ENCODE measurements around the gene GPD1. TPM values are rescaled to one million over a fixed set of nuclear protein-coding genes. Genes with fewer than 3 reads are reported as not detected.

The GPD1 gene
- total and polyA plus RNA-seq, 9 of the 15 experiments (the other 6 are each of a cell fraction or from before 2014, with no cell fraction given), result 0.13 to 1.00 (median 0.55) TPM

DNA sequence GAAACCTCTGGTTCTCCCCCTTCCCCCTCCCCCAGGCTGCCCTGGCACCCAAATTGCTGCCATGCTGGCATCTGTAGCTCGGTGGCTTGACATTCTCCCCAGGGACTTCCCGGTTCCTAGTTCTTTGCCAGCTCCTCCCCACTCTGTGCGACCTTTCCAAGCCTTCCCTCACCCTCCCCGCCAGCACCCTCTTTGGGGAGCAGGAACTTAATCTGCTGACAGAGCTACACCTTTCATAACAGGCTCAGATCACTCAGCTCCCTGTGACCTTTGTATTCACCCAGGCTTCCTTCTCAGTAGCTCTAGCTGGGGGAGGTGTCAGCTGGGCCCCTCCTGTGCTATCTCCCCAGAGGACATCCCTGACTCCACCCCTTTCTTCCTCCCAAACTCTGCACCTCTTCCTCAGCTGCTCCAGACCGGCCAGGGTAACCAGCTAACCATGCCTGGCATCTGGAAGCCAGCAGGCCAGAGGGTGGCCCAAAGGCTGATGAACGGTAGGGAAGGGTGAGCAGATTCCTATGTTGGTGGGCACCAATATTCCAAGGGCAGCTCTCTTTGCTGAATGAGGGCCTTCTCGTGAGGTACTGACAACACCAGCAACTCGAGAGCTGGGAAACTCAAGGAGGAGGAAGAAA lies 6.4 kb downstream of the GPD1 start (continued):
- TF ChIP-seq, protein P1, sequence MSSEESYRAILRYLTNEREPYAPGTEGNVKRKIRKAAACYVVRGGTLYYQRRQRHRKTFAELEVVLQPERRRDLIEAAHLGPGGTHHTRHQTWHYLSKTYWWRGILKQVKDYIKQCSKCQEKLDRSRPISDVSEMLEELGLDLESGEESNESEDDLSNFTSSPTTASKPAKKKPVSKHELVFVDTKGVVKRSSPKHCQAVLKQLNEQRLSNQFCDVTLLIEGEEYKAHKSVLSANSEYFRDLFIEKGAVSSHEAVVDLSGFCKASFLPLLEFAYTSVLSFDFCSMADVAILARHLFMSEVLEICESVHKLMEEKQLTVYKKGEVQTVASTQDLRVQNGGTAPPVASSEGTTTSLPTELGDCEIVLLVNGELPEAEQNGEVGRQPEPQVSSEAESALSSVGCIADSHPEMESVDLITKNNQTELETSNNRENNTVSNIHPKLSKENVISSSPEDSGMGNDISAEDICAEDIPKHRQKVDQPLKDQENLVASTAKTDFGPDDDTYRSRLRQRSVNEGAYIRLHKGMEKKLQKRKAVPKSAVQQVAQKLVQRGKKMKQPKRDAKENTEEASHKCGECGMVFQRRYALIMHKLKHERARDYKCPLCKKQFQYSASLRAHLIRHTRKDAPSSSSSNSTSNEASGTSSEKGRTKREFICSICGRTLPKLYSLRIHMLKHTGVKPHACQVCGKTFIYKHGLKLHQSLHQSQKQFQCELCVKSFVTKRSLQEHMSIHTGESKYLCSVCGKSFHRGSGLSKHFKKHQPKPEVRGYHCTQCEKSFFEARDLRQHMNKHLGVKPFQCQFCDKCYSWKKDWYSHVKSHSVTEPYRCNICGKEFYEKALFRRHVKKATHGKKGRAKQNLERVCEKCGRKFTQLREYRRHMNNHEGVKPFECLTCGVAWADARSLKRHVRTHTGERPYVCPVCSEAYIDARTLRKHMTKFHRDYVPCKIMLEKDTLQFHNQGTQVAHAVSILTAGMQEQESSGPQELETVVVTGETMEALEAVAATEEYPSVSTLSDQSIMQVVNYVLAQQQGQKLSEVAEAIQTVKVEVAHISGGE (CRISPR knock-in tag; IDR thresholded peaks at IDR 0.05), result no peak
- TF ChIP-seq TBP (optimal IDR thresholded peaks at IDR 0.05; ENCODE audit: low read depth, low read length) (peak; percentile 37), NFATC3 (IDR thresholded peaks at IDR 0.05) (no peak), NFRKB (IDR thresholded peaks at IDR 0.05; ENCODE audit: low read depth) (no peak), TBL1XR1 (IDR thresholded peaks at IDR 0.05; ENCODE audit: low read length in 2 of 2) (0 out of 4 replicates have a peak, but pooled peaks of 1 of the 2 experiments have one; percentile 30), RFX5 (IDR thresholded peaks at IDR 0.05; ENCODE audit: low read depth, low read length) (peak; percentile 73), DDX20 (tag; IDR thresholded peaks at IDR 0.05; ENCODE audit: low read depth) (no peak), KAT7 (CRISPR knock-in tag; IDR thresholded peaks at IDR 0.05; ENCODE audit: borderline replicate concordance) (0 out of 2 replicates have a peak, but pooled peaks have one; percentile 12), TARDBP (IDR thresholded peaks at IDR 0.05) (no peak), ZSCAN29 (IDR thresholded peaks at IDR 0.05) (no peak), ZNF3 (CRISPR knock-in tag; IDR thresholded peaks at IDR 0.05) (no peak), ARID1B (IDR thresholded peaks at IDR 0.05) (peak; percentile 46; the same call in 1 of the 2 replicates), MAFF (IDR thresholded peaks at IDR 0.05; ENCODE audit: low read length) (peak; percentile 24; the same call in 1 of the 2 replicates), HEY1 (CRISPR knock-in tag; IDR thresholded peaks at IDR 0.05; ENCODE audit: borderline replicate concordance) (no peak), SMARCE1 (IDR thresholded peaks at IDR 0.05) (no peak), MYBL2 (IDR thresholded peaks at IDR 0.05; ENCODE audit: low read depth) (no peak), MYBL2 (CRISPR knock-in tag; IDR thresholded peaks at IDR 0.05; ENCODE audit: borderline replicate concordance) (no peak)
- TF ChIP-seq, protein P2, sequence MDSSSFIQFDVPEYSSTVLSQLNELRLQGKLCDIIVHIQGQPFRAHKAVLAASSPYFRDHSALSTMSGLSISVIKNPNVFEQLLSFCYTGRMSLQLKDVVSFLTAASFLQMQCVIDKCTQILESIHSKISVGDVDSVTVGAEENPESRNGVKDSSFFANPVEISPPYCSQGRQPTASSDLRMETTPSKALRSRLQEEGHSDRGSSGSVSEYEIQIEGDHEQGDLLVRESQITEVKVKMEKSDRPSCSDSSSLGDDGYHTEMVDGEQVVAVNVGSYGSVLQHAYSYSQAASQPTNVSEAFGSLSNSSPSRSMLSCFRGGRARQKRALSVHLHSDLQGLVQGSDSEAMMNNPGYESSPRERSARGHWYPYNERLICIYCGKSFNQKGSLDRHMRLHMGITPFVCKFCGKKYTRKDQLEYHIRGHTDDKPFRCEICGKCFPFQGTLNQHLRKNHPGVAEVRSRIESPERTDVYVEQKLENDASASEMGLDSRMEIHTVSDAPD (CRISPR knock-in tag; IDR thresholded peaks at IDR 0.05), result no peak
- TF ChIP-seq, protein P3, sequence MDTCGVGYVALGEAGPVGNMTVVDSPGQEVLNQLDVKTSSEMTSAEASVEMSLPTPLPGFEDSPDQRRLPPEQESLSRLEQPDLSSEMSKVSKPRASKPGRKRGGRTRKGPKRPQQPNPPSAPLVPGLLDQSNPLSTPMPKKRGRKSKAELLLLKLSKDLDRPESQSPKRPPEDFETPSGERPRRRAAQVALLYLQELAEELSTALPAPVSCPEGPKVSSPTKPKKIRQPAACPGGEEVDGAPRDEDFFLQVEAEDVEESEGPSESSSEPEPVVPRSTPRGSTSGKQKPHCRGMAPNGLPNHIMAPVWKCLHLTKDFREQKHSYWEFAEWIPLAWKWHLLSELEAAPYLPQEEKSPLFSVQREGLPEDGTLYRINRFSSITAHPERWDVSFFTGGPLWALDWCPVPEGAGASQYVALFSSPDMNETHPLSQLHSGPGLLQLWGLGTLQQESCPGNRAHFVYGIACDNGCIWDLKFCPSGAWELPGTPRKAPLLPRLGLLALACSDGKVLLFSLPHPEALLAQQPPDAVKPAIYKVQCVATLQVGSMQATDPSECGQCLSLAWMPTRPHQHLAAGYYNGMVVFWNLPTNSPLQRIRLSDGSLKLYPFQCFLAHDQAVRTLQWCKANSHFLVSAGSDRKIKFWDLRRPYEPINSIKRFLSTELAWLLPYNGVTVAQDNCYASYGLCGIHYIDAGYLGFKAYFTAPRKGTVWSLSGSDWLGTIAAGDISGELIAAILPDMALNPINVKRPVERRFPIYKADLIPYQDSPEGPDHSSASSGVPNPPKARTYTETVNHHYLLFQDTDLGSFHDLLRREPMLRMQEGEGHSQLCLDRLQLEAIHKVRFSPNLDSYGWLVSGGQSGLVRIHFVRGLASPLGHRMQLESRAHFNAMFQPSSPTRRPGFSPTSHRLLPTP (IDR thresholded peaks at IDR 0.05; ENCODE audit: borderline replicate concordance, extremely low read depth, insufficient read length), result no peak
